SK-N-SH treated with all-trans-retinoic acid at 6 μM for 48 hours (cell line): ENCODE data around the gene EVA1C.
A peak's percentile ranks its signal among the peaks of the same experiment; 100 is the strongest.

ENCODE experiments used
- ATAC-seq: fragments of 200-7000 bp; cut with Tn5 transposase; 3 replicates; pipeline ENCODE4 v1.9.1; 2020; ENCODE audit warnings: mild to moderate bottlenecking, moderate library complexity
- ARNTL ChIP-seq: fragments of 450-650 bp; formaldehyde crosslinking; IDR thresholded peaks from 2 replicates; pipeline ENCODE4 v1.5.0; 2020; ENCODE audit warnings: low read depth, mild to moderate bottlenecking, moderate library complexity, borderline replicate concordance
- BACH2 ChIP-seq: fragments of 250-450 bp; sonication (Bioruptor Pico); IDR thresholded peaks from 2 replicates; pipeline ENCODE4 v1.9.0; 2021; ENCODE audit warnings: mild to moderate bottlenecking, borderline replicate concordance
- CSDC2 ChIP-seq: fragments of 250-450 bp; sonication (Bioruptor Pico); IDR thresholded peaks from 2 replicates; pipeline ENCODE4 v1.5.0; 2020; ENCODE audit warnings: mild to moderate bottlenecking, moderate library complexity
- CSRNP3 ChIP-seq: fragments of 250-450 bp; sonication (Bioruptor Pico); IDR thresholded peaks from 2 replicates; pipeline ENCODE4 v1.5.1; 2021; ENCODE audit warnings: mild to moderate bottlenecking, moderate library complexity
- ESRRG ChIP-seq: fragments of 250-450 bp; sonication (Bioruptor Pico); IDR thresholded peaks from 2 replicates; pipeline ENCODE4 v1.6.1; 2021; ENCODE audit warnings: mild to moderate bottlenecking
- ISL1 ChIP-seq: fragments of 250-450 bp; sonication (Bioruptor Pico); IDR thresholded peaks from 2 replicates; pipeline ENCODE4 v2.1.2; 2022; ENCODE audit warnings: mild to moderate bottlenecking, moderate library complexity
- OSR1 ChIP-seq: fragments of 250-450 bp; sonication (Bioruptor Pico); IDR thresholded peaks from 2 replicates; pipeline ENCODE4 v1.8.0; 2022; ENCODE audit warnings: moderate library complexity, mild to moderate bottlenecking, inconsistent platforms
- POU6F1 ChIP-seq: fragments of 250-450 bp; sonication (Bioruptor Pico); IDR thresholded peaks from 2 replicates; pipeline ENCODE4 v1.8.0; 2021; ENCODE audit warnings: low read depth, mild to moderate bottlenecking, moderate library complexity, borderline replicate concordance
- PPARA ChIP-seq: fragments of 250-450 bp; sonication (Bioruptor Pico); IDR thresholded peaks from 2 replicates; pipeline ENCODE4 v1.5.0; 2020; ENCODE audit warnings: mild to moderate bottlenecking, borderline replicate concordance
- RARB ChIP-seq: fragments of 250-450 bp; sonication (Bioruptor Pico); IDR thresholded peaks from 2 replicates; pipeline ENCODE4 v1.8.0; 2021; ENCODE audit warnings: mild to moderate bottlenecking, moderate library complexity
- SNAI2 ChIP-seq: fragments of 250-450 bp; sonication (Bioruptor Pico); IDR thresholded peaks from 2 replicates; pipeline ENCODE4 v1.5.0; 2020; ENCODE audit warnings: mild to moderate bottlenecking, moderate library complexity
- TCF4 ChIP-seq: fragments of 250-450 bp; sonication (Bioruptor Pico); IDR thresholded peaks from 2 replicates; pipeline ENCODE4 v1.8.0; 2021; ENCODE audit warnings: mild to moderate bottlenecking, moderate library complexity, borderline replicate concordance
- TOX ChIP-seq: fragments of 250-450 bp; sonication (Bioruptor Pico); IDR thresholded peaks from 2 replicates; pipeline ENCODE4 v1.8.0; 2021; ENCODE audit warnings: mild to moderate bottlenecking, moderate library complexity, borderline replicate concordance
- ZC3H10 ChIP-seq: fragments of 250-450 bp; sonication (Bioruptor Pico); IDR thresholded peaks from 2 replicates; pipeline ENCODE4 v1.5.1; 2021; ENCODE audit warnings: mild to moderate bottlenecking, moderate library complexity
- ZFP3 ChIP-seq: fragments of 250-450 bp; sonication (Bioruptor Pico); IDR thresholded peaks from 2 replicates; pipeline ENCODE4 v1.5.0; 2020; ENCODE audit warnings: mild to moderate bottlenecking, moderate library complexity
- ZFP30 ChIP-seq: fragments of 450-650 bp; formaldehyde crosslinking; IDR thresholded peaks from 2 replicates; pipeline ENCODE4 v1.5.0; 2022; ENCODE audit warnings: mild to moderate bottlenecking, moderate library complexity
- ZNF565 ChIP-seq: fragments of 450-650 bp; formaldehyde crosslinking; conservative IDR thresholded peaks from 2 replicates; pipeline ENCODE4 v1.5.0; 2020; ENCODE audit warnings: low read depth, mild to moderate bottlenecking, moderate library complexity
- ZNF70 ChIP-seq: fragments of 450-650 bp; formaldehyde crosslinking; IDR thresholded peaks from 2 replicates; pipeline ENCODE4 v1.5.0; 2020; ENCODE audit warnings: mild to moderate bottlenecking, moderate library complexity
- ZNF8 ChIP-seq: fragments of 450-650 bp; formaldehyde crosslinking; IDR thresholded peaks from 2 replicates; pipeline ENCODE4 v1.5.0; 2020; ENCODE audit warnings: mild to moderate bottlenecking, moderate library complexity
- TF ChIP-seq, protein P1 (sequence below): fragments of 250-450 bp; sonication (Bioruptor Pico); IDR thresholded peaks from 2 replicates; pipeline ENCODE4 v1.5.1; 2020; ENCODE audit warnings: low read depth, mild to moderate bottlenecking, moderate library complexity

EVA1C gene

GRCh38 chr21:32418146-32418545 is 5.6 kb downstream of the EVA1C start:
- no peak for ATAC-seq
- TF ChIP-seq SNAI2 (CRISPR knock-in tag) (no peak), ARNTL (CRISPR knock-in tag) (no peak), ZNF565 (CRISPR knock-in tag) (no peak), POU6F1 (CRISPR knock-in tag) (no peak), TOX (CRISPR knock-in tag) (no peak), ISL1 (CRISPR knock-in tag) (no peak), CSRNP3 (CRISPR knock-in tag) (no peak), ZFP30 (CRISPR knock-in tag) (no peak), ESRRG (CRISPR knock-in tag) (no peak), PPARA (CRISPR knock-in tag) (no peak), TCF4 (no peak), ZC3H10 (CRISPR knock-in tag) (no peak), ZNF8 (CRISPR knock-in tag) (no peak), BACH2 (CRISPR knock-in tag) (no peak)

- no peak for ATAC-seq
- no peak for TF ChIP-seq POU6F1 (CRISPR knock-in tag)
- TF ChIP-seq TOX (CRISPR knock-in tag) = no peak
- no peak for TF ChIP-seq ISL1 (CRISPR knock-in tag)
- TF ChIP-seq ZNF8 (CRISPR knock-in tag) = no peak
- TF ChIP-seq ZFP30 (CRISPR knock-in tag) = peak; percentile 93
Observed at GRCh38 chr21:32422064-32422463, 9.6 kb downstream of the EVA1C start.

DNA sequence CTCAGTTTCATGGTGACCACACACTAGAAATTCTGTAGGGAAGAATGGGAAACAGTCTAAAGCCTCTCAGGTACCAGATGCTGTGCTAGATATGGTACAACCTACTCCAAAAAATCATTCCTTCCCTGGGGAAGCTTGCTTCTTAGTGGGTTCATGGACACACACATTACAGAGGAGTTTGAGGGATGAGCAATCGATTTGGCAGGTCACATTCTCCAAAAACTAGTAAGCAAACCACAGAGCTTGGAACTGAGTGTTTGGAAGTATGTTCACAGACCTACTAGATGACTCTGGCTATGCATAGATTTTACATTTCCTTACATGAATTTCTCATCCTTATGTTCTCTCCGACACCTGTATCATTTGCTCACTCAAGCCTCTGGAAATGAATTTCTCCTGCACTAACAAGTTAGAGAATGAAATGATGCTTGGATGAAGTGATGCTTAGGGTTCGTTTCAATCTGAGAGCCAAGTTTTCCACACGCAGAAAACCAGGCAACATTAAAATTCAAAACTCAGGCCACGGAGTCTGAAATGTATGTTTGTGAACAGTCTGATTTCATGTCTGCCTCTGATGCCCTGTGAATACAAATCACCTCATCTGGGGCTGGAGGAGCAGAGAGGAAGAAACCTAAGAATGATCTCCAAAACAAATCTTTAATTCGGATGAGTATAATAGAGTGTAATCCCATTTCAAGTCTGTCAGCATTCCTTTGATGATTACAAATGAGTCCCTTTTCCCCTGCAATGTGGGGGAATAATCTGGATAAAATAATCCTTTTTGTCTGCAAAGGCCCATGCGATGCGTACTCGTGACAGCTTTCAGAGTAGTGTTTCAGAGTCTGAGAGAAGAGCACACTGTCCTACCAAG is 11.0 kb downstream of the EVA1C start:
- TF ChIP-seq CSDC2 (CRISPR knock-in tag) = no peak
- TF ChIP-seq ZNF70 = no peak
- TF ChIP-seq OSR1 (CRISPR knock-in tag) = no peak
- TF ChIP-seq RARB (CRISPR knock-in tag) = no peak
- no peak for TF ChIP-seq ESRRG (CRISPR knock-in tag)
- TF ChIP-seq TCF4 = no peak
- no peak for TF ChIP-seq ISL1 (CRISPR knock-in tag)
- TF ChIP-seq BACH2 (CRISPR knock-in tag) = no peak
- no peak for TF ChIP-seq SNAI2 (CRISPR knock-in tag)
- TF ChIP-seq, protein P1, sequence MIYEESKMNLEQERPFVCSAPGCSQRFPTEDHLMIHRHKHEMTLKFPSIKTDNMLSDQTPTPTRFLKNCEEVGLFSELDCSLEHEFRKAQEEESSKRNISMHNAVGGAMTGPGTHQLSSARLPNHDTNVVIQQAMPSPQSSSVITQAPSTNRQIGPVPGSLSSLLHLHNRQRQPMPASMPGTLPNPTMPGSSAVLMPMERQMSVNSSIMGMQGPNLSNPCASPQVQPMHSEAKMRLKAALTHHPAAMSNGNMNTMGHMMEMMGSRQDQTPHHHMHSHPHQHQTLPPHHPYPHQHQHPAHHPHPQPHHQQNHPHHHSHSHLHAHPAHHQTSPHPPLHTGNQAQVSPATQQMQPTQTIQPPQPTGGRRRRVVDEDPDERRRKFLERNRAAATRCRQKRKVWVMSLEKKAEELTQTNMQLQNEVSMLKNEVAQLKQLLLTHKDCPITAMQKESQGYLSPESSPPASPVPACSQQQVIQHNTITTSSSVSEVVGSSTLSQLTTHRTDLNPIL = no peak
- TF ChIP-seq ZC3H10 (CRISPR knock-in tag) = no peak
- no peak for TF ChIP-seq ZFP3 (CRISPR knock-in tag)
- TF ChIP-seq POU6F1 (CRISPR knock-in tag) = no peak
- no peak for TF ChIP-seq TOX (CRISPR knock-in tag)
- ATAC-seq = peak; percentile 70
